NCI-H345 treated with DMSO at 0.1 percent for 48 hours (cell line): ENCODE measurements around the gene AKR1C2.
"Not testable (repeated sequence)": the region's sequence is repeated elsewhere in the genome, so short reads cannot be mapped to it uniquely, and the experiment has no call there.

Experiments used
- DNase-seq: peaks from one replicate; lab custom pipeline; 2025; ENCODE audit not compliant: unreplicated experiment; lab: John Stamatoyannopoulos, UW

The AKR1C2 gene

DNA sequence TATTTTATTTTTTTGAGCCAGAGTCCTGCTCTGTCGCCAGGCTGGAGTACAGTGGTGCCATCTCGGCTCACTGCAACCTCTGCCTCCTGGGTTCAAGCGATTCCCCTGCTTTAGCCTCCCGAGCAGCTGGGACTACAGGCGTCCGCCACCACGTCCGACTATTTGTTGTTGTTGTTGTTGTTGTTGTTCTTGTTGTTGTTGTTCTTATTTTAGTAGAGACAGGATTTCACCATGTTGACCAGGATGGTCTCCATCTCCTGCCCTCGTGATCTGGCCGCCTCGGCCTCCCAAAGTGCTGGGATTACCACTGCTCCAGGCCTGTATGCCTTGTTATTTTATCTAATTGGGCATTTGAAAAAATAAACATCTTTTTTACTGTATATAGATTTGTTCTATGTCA lies 42.1 kb downstream of the AKR1C2 start:
- DNase-seq = not testable (repeated sequence)

DNA sequence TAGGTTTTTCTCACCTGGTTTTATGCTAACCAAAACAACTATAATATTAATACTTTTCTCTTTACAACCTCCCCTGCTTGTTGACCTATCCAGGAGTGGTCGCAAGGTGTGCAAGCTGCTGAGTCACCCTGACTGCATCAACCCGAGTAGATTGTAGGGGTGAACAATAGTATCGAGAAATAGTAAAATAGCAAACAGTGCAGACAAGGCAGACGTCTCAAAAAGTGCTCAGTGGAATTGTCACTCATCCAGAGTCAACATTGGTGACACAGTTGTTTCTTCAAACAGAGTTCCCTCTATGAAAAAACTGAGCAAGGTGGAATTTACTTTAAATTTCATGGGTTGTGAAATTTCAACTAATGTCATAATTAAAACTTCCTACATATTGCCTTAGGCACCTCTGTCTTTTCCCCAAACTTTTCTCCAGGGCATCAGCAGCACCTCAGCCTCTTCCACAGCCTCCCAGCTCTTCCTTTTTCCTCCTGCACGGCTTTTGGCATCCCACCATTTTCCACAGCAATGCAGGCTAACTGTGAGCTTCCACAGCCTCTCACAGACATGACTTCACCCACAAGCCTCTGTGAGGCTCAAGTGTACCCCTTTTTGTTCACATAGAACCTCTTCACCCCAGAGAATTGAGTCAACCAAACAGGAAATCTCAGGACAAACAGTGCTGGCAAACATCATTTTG lies 46.6 kb downstream of the AKR1C2 start:
- not testable (repeated sequence) for DNase-seq

DNA sequence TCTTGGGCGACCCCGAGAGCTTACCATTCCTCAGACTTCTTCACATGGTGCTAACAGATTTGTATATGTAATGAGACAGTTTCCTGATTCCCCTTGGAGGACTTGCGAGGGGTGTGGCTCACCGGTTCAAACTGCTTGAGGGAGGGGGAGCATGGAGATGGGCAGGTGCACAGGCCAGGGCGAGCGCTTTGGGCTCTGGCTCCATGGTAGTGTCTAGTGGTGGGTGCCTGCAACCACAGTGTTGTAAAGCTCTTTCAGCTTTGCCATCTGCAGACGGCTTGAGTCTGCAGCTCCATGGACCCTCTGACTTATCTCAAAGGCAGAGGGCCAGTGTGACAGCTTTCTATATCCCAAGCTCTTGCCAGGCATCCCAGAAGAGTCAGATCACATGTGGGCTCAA lies 47.6 kb downstream of the AKR1C2 start:
- not testable (repeated sequence) for DNase-seq

DNA sequence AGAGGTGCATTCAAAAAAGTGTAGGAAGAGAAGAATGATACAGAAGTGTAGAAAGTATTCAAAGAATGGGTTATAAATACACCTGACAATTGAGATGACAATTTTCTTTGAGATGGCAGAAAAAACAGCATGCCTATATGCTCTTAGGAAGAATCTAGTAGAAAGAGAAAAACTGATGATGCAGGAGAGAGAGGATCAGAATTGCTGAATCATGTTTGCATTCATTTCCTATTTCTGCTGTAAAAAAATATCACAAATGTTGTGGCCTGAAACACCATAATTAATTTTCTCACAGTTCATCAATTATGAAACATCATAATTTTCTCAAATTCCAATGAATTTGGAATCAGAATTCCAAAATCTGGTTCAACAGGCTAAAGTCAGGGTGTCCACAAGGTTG lies 50.3 kb downstream of the AKR1C2 start:
- no peak for DNase-seq

DNA sequence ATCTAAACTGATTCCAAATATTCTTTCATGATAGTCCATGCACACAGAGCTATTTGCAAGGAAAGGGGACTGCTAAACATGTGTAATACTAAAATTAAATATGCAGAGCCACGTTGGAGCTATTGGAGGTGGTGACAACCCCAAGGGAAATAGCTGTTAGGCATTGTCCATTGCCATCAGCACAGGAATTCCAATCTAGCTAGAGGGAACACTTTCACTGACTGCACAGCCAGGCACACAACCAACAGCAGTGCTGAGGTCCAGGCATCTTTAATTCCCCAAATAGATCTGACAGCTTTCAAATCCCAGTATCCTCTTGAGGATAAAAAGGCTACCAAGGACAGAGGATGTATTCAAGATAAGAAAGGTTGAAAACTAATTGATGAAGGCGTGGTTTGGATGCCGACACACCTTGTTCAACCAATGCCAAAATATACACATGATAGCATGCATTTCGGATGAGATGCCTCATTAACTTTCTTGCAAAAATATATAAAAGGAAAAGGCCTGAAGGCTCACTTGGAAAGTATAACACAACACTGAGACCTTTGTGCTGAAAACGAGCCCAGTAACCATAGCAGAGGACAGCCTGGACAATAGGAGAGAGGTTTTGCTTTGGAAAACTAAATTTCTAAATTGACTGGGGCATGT lies 52.0 kb downstream of the AKR1C2 start:
- not testable (repeated sequence) for DNase-seq

DNA sequence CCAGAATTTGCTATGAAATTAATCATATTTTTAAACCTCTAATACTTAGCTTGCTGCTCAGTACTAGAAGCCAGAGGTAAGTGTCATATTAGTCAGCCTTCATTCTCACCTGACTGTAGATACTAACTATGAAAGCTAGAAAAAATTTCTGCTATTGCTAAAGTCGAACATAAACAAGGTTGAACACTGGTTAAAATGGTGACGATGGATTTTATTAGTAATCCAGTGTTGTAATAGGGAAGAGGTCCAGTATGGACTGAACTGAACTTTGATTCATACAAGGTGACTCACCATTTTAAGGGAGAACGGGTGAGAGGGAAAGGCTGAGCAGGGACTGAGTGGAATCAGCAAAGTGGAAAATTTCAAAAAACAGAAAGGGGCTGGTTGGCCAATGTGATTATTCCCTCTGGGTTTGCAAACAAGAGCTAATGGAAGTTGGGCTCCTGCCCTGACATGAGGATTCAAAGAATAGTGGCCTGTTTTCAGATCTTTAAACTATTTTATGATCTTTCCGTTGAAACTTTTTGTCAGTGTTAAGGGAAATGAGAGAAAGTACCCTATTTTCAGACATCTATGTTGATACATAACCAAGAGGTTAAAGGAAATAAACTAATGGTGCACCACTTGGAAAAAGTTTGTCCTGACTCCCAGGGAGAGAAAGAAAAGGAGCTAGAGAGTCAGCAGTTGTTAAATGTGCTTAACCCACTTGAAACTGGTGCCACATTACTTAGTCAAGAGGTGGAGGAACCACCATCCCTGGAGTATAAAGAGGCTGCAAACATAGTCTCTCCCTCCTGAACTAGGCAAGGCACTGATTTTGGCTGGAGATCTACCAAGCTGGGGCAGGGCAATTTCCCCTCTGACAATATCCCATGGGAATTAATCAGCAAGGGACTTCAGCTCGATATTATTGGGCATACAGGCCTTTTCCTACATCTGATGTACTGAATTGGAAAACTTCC lies 55.7 kb downstream of the AKR1C2 start:
- no peak for DNase-seq

DNA sequence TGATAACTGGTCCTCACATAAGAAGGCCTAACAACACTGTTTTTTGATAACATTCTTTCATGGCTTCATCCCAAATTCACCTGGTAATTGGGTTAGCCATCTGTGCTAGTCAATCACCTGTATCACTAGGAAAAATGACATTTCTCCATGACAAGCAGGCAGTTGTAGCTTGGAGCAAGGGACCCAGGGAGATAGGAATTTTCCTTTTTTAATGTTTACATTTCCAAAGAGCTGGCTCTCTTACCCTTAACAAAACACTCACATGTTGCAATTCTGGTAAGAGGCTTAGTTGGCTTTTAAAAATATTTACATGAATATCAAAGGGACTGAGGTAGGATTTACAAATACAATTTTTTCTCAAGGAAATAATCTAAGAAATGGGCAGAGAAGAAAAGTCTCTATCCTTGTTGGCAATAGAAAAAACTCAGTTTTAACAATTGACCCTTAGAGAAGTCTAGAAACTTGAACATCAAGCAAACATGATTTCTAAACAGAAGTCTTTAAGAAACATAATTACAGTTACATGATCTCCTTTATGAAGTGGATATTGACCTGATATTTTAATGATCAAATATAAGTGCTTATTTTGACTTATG lies 56.5 kb downstream of the AKR1C2 start:
- DNase-seq = no peak

DNA sequence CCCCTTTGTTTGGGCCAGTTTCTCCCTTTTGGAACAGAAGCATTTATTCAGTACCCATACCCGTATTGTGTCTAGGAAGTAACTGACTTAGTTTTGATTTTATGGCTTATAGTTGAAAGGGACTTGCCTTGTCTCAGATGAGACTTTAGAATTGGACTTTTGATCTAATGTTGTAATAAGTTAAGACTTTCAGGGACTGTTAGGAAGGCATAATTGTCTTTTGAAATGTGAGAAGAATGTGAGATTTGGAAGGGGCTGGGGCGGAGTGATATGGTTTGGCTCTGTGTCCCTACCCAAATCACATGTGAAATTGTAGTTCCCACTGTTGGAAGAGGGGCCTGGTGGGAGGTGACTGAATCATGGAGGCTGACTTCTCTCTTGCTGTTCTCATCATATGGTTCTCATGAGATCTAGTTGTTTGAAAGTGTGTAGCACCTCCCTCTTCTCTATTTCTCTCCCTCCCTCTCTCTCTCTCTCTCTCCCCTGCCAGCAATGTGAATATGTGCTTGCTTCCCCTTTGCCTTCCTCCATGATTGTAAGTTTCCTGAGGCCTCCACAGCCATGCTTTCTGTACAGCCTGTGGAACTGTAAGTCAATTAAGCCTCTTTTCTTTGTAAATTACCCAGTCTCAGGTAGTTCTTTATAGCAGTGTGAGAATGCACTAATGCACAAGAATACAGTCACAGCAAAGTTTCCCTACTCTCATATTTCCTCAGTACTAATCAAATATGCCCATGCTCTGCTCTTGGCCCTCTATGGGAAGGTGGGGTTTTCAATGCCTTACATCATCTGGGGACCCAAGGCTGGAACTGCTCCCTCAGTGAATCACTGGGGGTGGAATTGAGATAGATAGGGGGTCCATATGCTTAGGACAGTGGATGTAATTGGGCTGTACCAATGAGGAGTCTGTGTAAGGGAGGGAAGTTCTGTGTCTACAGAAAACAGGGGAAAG lies 57.6 kb downstream of the AKR1C2 start:
- DNase-seq = no peak

DNA sequence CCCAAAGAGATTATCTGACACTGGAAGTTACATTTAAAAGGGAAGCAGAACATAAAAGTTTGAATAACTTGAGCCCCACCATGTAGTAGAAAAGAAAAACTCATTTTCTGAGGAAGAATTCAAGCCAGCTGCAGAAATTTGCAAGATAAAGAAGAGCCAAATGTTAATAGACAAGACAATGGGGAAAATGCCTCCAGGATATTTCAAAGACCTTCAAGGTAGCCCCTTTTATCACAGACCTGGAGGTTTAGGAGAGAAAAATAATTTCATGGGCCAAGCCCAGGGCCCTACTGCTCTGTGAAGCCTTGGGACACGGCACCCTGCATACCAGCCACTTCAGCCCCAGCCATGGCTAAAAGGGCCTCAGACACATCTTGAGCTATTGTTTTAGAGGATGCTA lies 58.8 kb downstream of the AKR1C2 start:
- no peak for DNase-seq

DNA sequence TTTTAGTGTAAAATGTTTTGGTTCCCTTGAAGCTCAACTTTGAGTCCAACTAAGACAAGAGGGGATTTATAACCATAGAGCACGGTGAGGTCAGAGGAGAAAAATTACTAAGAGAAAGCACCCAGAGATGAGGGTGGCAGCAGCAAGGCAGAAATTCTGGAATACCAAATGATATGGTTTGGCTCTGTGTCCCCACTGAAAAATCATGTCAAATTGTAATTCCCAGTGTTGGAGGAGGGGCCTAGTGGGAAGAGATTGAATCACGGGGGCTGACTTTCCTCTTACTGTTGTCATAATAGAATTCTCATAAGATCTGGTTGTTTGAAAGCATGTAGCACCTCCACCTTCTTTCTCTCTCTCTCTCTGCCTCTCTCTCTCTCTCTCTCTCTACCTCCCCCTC lies 59.8 kb downstream of the AKR1C2 start:
- DNase-seq = no peak

DNA sequence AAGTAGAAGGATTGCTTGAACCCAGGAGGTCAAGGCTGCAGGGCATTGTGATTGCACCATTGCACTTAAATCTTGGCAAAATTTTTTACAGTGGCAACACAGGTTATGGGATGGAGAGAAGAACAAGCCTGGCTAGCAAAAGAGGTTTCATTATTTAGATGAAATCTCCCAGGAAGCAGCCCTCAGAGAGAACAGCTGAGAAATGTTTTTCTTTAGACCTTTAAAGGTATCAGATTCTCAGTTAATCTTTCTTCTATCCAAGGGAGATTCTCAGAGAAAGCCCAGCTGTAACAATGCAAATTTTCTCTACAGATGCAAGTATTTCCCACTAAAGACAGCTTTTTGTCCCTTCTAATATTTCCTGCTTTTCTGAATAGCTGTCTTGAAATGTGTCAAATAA lies 60.2 kb downstream of the AKR1C2 start:
- not testable (repeated sequence) for DNase-seq

DNA sequence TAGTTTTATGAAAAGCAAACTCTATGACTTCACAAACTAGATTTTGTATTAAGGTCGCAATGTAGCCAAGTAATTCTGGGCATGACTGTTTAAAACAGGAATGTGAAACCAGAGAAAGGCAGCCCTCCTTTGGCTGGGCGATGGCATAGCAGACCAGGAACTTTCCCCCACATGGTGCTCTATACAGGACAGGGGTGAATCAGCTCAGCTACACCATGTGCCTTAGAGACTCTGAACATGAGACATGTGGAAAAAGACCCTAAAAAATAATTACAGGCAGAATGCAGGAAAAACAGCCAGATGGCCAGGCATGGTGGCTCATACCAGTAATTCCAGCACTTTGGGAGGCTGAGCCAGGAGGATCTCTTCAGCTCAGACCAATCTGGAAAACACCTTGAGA lies 60.7 kb downstream of the AKR1C2 start:
- not testable (repeated sequence) for DNase-seq

DNA sequence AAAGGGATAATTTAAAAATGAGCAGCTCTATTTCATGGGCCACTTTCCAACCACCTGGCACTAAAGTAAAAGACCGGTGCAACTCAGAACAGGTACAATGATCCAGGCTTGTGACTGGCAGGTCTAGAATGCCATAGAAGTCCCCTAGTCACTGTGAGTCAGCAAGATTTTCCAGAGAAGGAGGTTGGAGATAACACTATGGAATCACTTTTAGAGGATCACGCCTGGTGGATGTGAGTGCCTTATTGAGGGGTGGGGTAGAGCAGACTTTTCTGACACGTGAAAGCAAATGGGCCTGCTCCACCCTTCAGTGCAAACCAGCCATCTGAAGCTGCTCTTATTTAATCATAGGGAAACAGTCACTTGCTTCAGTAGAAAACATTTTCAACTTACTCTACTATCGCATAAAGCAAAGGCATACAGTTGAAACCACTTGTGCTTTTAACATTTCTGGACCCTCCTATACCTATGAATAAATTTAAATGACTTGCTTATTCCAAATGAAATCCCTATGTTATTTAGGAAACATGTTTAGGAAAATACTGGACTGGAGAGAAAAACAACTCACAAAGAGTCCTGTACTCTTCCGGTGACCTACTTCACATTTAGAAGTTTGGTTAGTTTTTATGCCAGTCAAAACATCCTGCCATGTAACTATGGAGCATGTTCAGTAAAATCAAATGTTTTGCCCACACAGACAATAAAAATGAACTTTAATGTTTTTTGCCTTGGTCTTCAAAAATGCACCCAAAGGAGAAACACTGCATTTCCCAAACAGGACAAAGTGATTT lies 61.9 kb downstream of the AKR1C2 start:
- no peak for DNase-seq

DNA sequence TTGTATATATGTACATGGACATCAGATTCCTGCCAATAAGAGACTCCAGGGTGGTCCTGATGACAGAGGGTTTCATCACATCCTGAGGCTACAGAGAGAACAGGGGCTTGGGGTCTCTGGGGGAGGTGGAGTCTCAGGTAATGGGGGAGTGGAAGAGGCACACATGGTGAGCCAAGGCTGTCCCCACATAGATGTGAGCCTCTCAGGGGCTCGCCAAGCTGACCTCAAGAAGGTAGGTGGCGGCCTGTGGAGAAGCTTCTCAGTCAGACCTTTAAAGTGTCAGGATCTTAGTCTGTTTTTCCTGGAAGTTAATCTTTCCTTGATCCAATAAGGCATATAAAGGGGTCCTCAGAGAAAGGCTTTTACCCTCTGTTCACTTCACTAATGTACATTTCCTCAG lies 62.7 kb downstream of the AKR1C2 start:
- not testable (repeated sequence) for DNase-seq

DNA sequence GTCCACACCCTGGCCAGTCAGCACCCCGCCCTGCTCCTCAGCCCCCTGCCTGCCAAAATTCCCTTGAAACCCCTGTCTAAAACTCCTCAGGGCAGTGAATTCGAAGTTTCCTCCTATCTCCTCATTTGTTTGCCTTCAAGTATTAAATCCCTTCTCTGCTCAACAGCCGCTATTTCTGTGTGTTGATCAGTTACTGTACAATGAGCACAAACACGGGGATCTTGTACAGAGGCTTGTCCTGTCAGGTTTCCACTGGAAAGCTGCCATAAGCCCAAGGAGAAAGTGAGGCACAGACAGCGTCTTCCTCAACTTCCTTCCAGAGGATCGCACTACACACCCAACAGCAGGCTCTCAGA lies 63.6 kb downstream of the AKR1C2 start:
- not testable (repeated sequence) for DNase-seq

DNA sequence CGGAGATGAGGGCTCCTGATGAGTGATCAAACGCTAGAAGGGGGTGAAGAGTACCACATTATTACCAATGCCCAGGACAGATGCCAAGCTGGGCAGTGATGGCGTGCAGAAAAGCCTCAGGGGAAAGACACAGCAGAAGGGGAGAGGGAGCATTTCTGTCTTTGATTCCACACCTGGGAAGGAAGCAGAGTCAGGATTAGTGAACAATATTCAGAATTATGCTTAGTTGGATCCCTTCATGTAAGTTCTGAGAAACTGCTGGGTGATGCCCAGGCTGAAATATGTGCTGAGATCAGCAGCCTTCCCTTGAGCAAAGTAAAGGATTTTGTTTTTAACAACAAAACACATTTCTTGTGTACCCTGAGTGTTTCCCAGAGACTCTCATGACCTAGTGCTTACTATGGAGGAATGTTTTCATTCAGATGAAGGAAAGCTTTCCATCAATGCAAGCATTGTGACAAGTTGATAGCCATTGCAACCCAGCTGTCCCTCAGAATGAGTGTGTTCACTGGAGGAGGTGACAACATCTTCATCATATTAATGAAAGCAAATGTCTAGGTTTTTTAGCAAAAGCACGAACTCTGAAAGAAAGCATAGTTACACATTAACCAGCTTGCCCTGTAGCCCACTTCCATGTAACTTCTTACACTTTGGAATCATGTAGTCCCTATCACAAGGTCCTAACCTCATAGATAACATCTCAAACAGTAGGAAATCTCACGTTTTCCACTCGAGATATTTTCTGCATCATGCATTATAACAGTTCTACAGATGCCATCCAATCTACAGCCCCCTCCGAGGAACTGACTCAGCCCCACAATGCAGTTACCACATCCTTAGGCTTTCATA lies 64.2 kb downstream of the AKR1C2 start:
- no peak for DNase-seq
